T-cell (primary cell): ENCODE results near the gene TARBP2. TPM values are rescaled to one million over a fixed set of nuclear protein-coding genes. Genes with fewer than 3 reads are reported as not detected.

Experiments used
- ATAC-seq, 4 experiments: fragments of 200-7000 bp in 3 of 4; fragments of 150-1000 bp in 1 of 4; cut with Tn5 transposase; replicated peaks in 1 of 4; 1 replicate in 3 of 4; 2 replicates in 1 of 4; pipeline ENCODE4 v1.10.0; 2021; ENCODE audit warnings: moderate library complexity in 3 of 4, mild to moderate bottlenecking in 2 of 4, moderate number of reproducible peaks in 1 of 4
- CTCF ChIA-PET, 2 donors: fragments of 300-600 bp; sonication (Branson Sonifier 250); formaldehyde crosslinking; loops; one replicate each; lab custom pipeline; 2022; ENCODE audit warnings: antibody characterized with exemption in 2 of 2; lab: Charles Lee
- POLR2A ChIA-PET, 2 donors: fragments of 300-600 bp; sonication (Branson Sonifier 250); formaldehyde crosslinking; loops; one replicate each; lab custom pipeline; 2022; ENCODE audit warnings: antibody characterized with exemption in 2 of 2; lab: Charles Lee
- DNase-seq, 35 experiments: peaks; one replicate each; pipeline versions ENCODE4 v3.0.0 to v3.0.0-alpha.2; 2013 to 2023
- H3K27ac ChIP-seq: one replicate; pipeline ENCODE4 v1.5.1; 2013; ENCODE audit warnings: low read length
- H3K27me3 ChIP-seq, 2 experiments: replicated peaks in 1 of 2; 1 replicate in 1 of 2; 2 replicates in 1 of 2; pipeline versions ENCODE4 v1.6.1 to v1.7.0; 2013; ENCODE audit warnings: low read length in 1 of 2, mixed read lengths in 1 of 2; ENCODE audit not compliant: control insufficient read depth in 2 of 2, insufficient read depth in 2 of 2; ENCODE audit errors: extremely low read depth in 1 of 2
- H3K36me3 ChIP-seq, 2 donors: 1 replicate in 1 of 2; 2 replicates in 1 of 2; pipeline versions ENCODE4 v1.6.1 to v1.7.0; 2013; ENCODE audit warnings: low read length in 1 of 2; ENCODE audit not compliant: control insufficient read depth in 2 of 2, insufficient read depth in 1 of 2; ENCODE audit errors: extremely low read depth in 1 of 2
- H3K4me1 ChIP-seq, 2 experiments: 1 replicate in 1 of 2; 2 replicates in 1 of 2; pipeline versions ENCODE4 v1.6.1 to v1.7.0; 2013; ENCODE audit warnings: low read length in 2 of 2, mixed read lengths in 1 of 2; ENCODE audit not compliant: insufficient read depth in 2 of 2, control insufficient read depth in 1 of 2; ENCODE audit errors: extremely low read depth in 1 of 2
- H3K4me3 ChIP-seq, 2 donors: 1 replicate in 1 of 2; 2 replicates in 1 of 2; pipeline versions ENCODE4 v1.5.1 to v1.7.0; 2013; ENCODE audit warnings: mild to moderate bottlenecking in 2 of 2, low read length in 1 of 2, moderate library complexity in 1 of 2; ENCODE audit not compliant: control insufficient read depth in 1 of 2; ENCODE audit errors: extremely low read depth in 1 of 2
- H3K9me3 ChIP-seq: 2 replicates; pipeline ENCODE4 v1.7.0; 2013
- H3K27ac Mint-ChIP-seq, 2 donors: one replicate each; pipeline ENCODE4 v1.8.0; 2020 to 2021; ENCODE audit warnings: mild to moderate bottlenecking in 2 of 2, mixed read lengths in 2 of 2
- H3K27me3 Mint-ChIP-seq, 2 donors: one replicate each; pipeline ENCODE4 v1.8.0; 2021 to 2022; ENCODE audit warnings: mixed read lengths in 2 of 2
- H3K36me3 Mint-ChIP-seq: one replicate; pipeline ENCODE4 v1.8.0; 2021; ENCODE audit warnings: mixed read lengths
- H3K4me1 Mint-ChIP-seq, 3 donors: one replicate each; pipeline ENCODE4 v1.8.0; 2020 to 2022; ENCODE audit warnings: mixed read lengths in 3 of 3, mild to moderate bottlenecking in 1 of 3
- H3K4me3 Mint-ChIP-seq, 3 donors: one replicate each; pipeline ENCODE4 v1.8.0; 2020 to 2022; ENCODE audit warnings: mild to moderate bottlenecking in 3 of 3, mixed read lengths in 3 of 3, moderate library complexity in 3 of 3
- H3K9me3 Mint-ChIP-seq, 3 donors: one replicate each; pipeline ENCODE4 v1.8.0; 2020 to 2022; ENCODE audit warnings: mixed read lengths in 3 of 3
- WGBS: methylation state at CpG from one replicate; pipeline ENCODE4 v1.1.5; 2013; ENCODE audit warnings: missing lambda C conversion rate; ENCODE audit not compliant: insufficient coverage; 5-methylcytosine and 5-hydroxymethylcytosine counted together
- total RNA-seq, 35 experiments: library from RNA in 6 of 35; stranded (reverse) in 6 of 35; fragments of 120-200 nt in 1 of 35; gene quantifications; one replicate each; pipeline versions ENCODE4 v1.2.1 to v1.2.4 and lab custom pipeline; 2013 to 2026

Gene TARBP2
- total RNA-seq, 5 donors from 2014 or later (not counting 1 experiment from before 2014, with no cell fraction given) = 31.4 to 44.7 (median 39.1) TPM

DNA sequence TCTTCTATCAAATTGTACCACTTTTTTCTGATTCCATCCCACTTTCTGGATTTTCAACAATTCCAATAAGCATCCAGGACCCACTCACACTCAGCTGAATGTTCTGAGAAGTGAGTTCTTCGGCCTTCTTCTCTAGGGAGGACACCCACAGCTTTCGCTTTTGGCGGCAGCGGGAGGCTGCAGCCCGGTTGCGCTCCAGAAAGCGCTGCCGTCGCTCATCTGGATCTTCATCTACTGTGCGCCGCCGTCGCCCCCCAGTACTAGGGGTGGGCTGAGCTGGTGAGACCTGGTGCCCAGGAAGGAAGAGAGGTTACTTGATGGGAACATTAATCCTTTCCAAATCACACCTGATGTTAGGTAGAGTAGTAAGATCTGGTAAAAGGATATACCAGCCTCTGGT lies 23.4 kb downstream of the TARBP2 start:
- POLR2A ChIA-PET = no interaction called here
- peaks cover 52% of the 10 kb centered on the region for H3K36me3 Mint-ChIP-seq
- H3K27me3 Mint-ChIP-seq = no peaks in the 10 kb centered on the region
- CTCF ChIA-PET = no interaction called here
- Histone ChIP-seq H3K36me3 (peaks cover 3 to 54% of the 10 kb centered on the region in 2 donors), H3K4me3 (no peak overlapping the region), H3K27ac (no peak overlapping the region), H3K4me1 (no peaks in the 10 kb centered on the region), H3K9me3 (no peaks in the 10 kb centered on the region), H3K27me3 (no peaks in the 10 kb centered on the region)
- H3K9me3 Mint-ChIP-seq = no peaks in the 10 kb centered on the region
- no peaks in the 10 kb centered on the region for H3K4me1 Mint-ChIP-seq
- DNase-seq = no peak
- no peak overlapping the region for H3K4me3 Mint-ChIP-seq
- no peak overlapping the region for H3K27ac Mint-ChIP-seq
- no peak for ATAC-seq
- WGBS = 100% methylated on average over 8 of the region's 13 CpGs

DNA sequence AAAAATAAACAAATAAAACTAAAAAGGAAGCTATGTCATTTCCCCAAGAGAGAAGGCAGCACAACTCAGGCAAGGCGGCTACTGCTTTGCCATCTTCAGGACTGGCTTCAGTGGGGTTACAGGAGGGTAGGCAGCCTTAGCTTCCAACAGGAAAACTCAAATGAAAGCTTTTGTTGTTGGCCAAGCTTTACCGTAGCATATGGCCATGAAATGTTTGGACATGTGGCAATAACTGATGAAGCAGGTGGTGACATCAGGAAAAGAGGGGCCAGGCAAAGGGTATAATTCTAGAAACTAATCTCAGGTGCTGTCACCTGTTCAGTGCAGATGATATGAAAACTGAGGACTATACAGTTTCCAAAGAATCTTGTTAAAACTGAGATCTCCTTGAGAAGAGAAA lies 29.0 kb downstream of the TARBP2 start:
- Mint-ChIP-seq H3K9me3 (no peaks in the 10 kb centered on the region), H3K4me3 (no peak overlapping the region), H3K27me3 (no peaks in the 10 kb centered on the region), H3K27ac (no peak overlapping the region), H3K4me1 (no peaks in the 10 kb centered on the region), H3K36me3 (peaks cover 44% of the 10 kb centered on the region)
- Histone ChIP-seq H3K36me3 (peaks cover 5 to 58% of the 10 kb centered on the region in 2 donors), H3K4me1 (no peaks in the 10 kb centered on the region), H3K9me3 (no peaks in the 10 kb centered on the region), H3K4me3 (no peak overlapping the region), H3K27ac (no peak overlapping the region), H3K27me3 (no peaks in the 10 kb centered on the region)
- ATAC-seq = no peak
- 91% methylated on average over 2 of the region's 2 CpGs for WGBS
- no peak for DNase-seq
- CTCF ChIA-PET = no interaction called here
- POLR2A ChIA-PET = no interaction called here

DNA sequence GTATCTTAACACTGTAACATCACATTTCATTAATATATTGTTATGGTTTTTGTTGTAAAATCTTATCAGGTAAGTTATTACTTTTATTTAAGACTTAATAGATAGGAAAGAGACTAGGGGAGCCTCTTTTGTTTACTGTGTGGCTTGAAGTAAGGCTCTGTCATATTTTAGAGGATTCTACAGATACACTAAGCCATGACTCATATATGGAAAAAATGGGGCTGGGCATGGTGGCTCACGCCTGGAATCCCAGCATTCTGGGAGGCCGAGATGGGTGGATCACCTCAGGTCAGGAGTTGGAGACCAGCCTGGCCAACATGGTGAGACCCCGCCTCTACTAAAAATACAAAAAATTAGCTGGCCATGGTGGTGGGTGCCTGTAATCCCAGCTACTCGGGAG lies 29.8 kb downstream of the TARBP2 start:
- Mint-ChIP-seq H3K4me1 (no peaks in the 10 kb centered on the region), H3K4me3 (no peak overlapping the region), H3K9me3 (no peaks in the 10 kb centered on the region), H3K27me3 (no peaks in the 10 kb centered on the region), H3K27ac (no peak overlapping the region), H3K36me3 (peaks cover 44% of the 10 kb centered on the region)
- Histone ChIP-seq H3K9me3 (no peaks in the 10 kb centered on the region), H3K27ac (no peak overlapping the region), H3K36me3 (peaks cover 8 to 65% of the 10 kb centered on the region in 2 donors), H3K4me3 (no peak overlapping the region), H3K27me3 (no peaks in the 10 kb centered on the region), H3K4me1 (no peaks in the 10 kb centered on the region)
- ChIA-PET POLR2A (no interaction called here), CTCF (no interaction called here)
- no peak for DNase-seq
- 80% methylated on average over 2 of the region's 4 CpGs for WGBS
- no peak for ATAC-seq

DNA sequence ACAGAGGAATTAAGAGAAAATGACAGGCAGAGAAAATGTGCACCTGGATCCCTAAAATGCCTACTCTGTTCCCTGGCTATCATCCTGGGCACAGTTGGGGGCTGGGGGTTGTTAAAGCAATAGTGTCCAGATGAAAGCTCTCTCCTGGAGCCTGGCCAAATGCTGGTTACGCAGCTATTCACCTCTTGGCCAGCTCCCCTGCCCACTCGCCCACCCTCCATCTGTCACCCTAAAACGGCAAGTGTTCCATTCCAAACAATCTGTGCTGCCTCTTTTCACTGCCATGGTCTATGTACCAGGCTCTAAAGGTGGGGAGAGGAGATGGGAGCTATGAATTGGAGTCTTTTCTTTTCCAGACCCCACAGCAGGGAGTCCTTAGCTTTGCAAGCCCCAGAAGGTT lies 30.9 kb downstream of the TARBP2 start:
- POLR2A ChIA-PET = no interaction called here
- WGBS = no CpG with 5 or more reads among the region's 3 CpGs

DNA sequence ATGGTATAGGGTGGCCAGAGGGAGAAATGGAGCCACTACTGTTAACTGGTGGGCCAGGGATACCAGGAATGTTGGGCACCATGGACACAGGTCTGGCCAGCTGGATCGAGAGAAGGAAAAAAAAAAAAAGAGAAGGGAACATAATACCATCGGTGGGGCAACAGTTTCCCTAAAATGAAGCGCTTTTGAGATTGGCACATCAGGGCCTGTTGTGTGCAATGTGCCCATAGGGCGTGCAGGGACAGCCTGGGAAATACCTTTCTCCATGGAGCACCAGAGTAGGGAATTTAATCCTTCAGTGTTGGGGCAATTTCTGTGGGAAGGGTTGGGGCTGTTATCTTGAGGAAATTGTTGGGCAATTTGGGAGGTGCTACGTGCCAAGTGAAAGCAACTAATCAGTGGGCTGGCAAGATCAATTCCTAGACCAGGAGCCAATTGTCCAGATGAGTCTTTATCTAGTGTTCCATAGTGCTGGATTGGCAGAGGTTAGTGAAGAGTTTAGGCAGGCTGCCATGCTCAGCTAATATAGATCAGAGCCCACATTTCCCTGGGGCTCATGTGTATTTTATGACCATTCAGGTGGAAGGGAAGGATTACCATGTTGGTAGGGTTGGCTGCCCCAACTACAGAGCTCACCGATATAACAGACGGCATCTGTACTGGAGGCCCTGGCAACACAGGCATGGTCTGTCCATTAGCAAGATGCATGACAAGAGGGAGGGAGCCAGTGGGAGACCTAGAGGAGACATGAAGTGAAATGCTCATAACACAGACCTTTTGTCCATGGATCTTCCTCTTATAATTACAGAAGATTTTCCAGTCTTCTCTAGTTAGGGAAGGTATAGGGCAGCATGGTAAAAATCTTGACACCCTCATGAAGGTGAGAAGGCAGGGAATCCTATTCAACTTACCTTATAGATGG lies 31.7 kb downstream of the TARBP2 start:
- H3K9me3 Mint-ChIP-seq = no peaks in the 10 kb centered on the region
- H3K4me3 Mint-ChIP-seq = no peak overlapping the region
- DNase-seq (no peak), ATAC-seq (no peak)
- peaks cover 16 to 77% of the 10 kb centered on the region in 2 donors for H3K36me3 ChIP-seq
- WGBS = 84% methylated on average over 5 of the region's 7 CpGs
- no peaks in the 10 kb centered on the region for H3K27me3 ChIP-seq
- peaks cover 47% of the 10 kb centered on the region for H3K36me3 Mint-ChIP-seq
- no peaks in the 10 kb centered on the region for H3K9me3 ChIP-seq
- H3K27ac ChIP-seq = no peak overlapping the region
- no peak overlapping the region for H3K4me3 ChIP-seq
- no peak overlapping the region for H3K27ac Mint-ChIP-seq
- no peaks in the 10 kb centered on the region for H3K4me1 Mint-ChIP-seq
- ChIA-PET POLR2A (interaction anchor here in 1 of 2 donors (0.9 kb wide), 1 partner anchor 10 kb away, joined by 3 read pairs; no protein-coding TSS in a partner anchor), CTCF (interaction anchor here (0.5 to 0.6 kb wide), 3 partner anchors 74 to 519 kb away, joined by 4 to 7 read pairs (median 4); no protein-coding TSS in a partner anchor)
- no peaks in the 10 kb centered on the region for H3K27me3 Mint-ChIP-seq
- no peaks in the 10 kb centered on the region for H3K4me1 ChIP-seq

More for the DNA sequence above, 30.9 kb downstream of the TARBP2 start:
- Mint-ChIP-seq H3K4me3 (no peak overlapping the region), H3K4me1 (no peaks in the 10 kb centered on the region), H3K36me3 (peaks cover 43% of the 10 kb centered on the region), H3K9me3 (no peaks in the 10 kb centered on the region), H3K27me3 (no peaks in the 10 kb centered on the region), H3K27ac (no peak overlapping the region)
- Histone ChIP-seq H3K36me3 (peaks cover 16 to 75% of the 10 kb centered on the region in 2 donors), H3K27me3 (no peaks in the 10 kb centered on the region), H3K27ac (no peak overlapping the region), H3K4me1 (no peaks in the 10 kb centered on the region), H3K9me3 (no peaks in the 10 kb centered on the region), H3K4me3 (no peak overlapping the region)
- ATAC-seq = no peak
- DNase-seq = no peak
- CTCF ChIA-PET = interaction anchor here (0.6 to 0.8 kb wide), 2 partner anchors 144 to 518 kb away, joined by 3 to 4 read pairs; partner anchors contain the start of gene ATP5MC2 (in 1 of the 2)

DNA sequence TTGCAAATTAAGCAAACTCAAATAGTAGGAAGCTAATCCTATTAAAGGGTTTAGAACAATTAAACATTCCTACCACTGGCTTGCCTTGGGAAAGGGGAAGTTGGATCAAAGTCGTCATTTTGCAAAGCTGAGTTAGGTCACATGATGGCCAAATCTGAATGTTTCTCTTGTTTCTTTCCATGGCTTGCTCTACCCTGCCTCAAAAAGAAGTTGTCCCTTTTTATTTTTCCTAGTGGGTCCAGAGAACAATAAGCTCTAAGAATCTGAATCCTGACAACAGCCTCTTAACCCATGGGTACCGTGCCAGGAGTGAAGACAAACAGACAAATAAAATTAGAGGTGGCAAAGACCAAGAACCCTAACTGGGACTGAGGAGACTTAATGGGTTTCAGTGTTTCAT lies 32.4 kb downstream of the TARBP2 start:
- ATAC-seq = no peak
- Histone ChIP-seq H3K4me3 (no peak overlapping the region), H3K36me3 (peaks cover 16 to 80% of the 10 kb centered on the region in 2 donors), H3K4me1 (no peaks in the 10 kb centered on the region), H3K27ac (no peak overlapping the region), H3K27me3 (no peaks in the 10 kb centered on the region), H3K9me3 (no peaks in the 10 kb centered on the region)
- Mint-ChIP-seq H3K36me3 (peaks cover 47% of the 10 kb centered on the region), H3K4me1 (no peaks in the 10 kb centered on the region), H3K9me3 (no peaks in the 10 kb centered on the region), H3K27me3 (no peaks in the 10 kb centered on the region), H3K27ac (no peak overlapping the region), H3K4me3 (no peak overlapping the region)
- no peak for DNase-seq
- ChIA-PET CTCF (interaction anchor here in 1 of 2 donors (0.5 kb wide), 1 partner anchor 111 kb away, joined by 7 read pairs; no protein-coding TSS in a partner anchor), POLR2A (interaction anchor here in 1 of 2 donors (0.9 kb wide), 1 partner anchor 9 kb away, joined by 3 read pairs; no protein-coding TSS in a partner anchor)
- 83% methylated on average over 1 of the region's 2 CpGs for WGBS
